NCI-H2081 treated with DMSO at 0.1 percent for 48 hours (cell line): Measurements from ENCODE around the gene SLC26A2.

Experiments
- DNase-seq: peaks from one replicate; lab custom pipeline; 2025; lab: John Stamatoyannopoulos, UW

SLC26A2 gene

GRCh38 chr5:149960272-149961185 lies at the start of gene SLC26A2:
SLC26A2 (plus strand) TSS chr5:149960758; CDS start chr5:149977653, 16,895 bp downstream.
- DNase-seq, result peak; percentile 71

DNA sequence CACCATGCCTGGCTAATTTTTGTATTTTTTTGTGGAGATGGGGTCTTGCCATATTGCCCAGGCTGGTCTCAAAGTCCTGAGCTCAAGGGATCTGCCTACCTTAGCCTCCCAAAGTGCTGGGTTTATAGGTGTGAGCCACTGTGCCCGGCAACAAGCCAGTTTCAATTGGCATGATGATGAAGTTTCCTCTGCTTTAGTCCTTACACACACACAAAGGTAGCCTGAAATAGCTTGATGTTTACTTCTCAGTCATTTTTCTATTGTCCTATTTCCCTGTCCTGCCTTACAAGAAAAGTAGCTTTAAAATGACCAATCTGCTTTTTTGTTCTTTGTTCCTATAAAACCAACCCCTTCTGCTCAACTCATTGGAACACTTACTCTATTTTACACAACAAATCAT lies 49.5 kb upstream of the SLC26A2 start:
- no peak for DNase-seq

DNA sequence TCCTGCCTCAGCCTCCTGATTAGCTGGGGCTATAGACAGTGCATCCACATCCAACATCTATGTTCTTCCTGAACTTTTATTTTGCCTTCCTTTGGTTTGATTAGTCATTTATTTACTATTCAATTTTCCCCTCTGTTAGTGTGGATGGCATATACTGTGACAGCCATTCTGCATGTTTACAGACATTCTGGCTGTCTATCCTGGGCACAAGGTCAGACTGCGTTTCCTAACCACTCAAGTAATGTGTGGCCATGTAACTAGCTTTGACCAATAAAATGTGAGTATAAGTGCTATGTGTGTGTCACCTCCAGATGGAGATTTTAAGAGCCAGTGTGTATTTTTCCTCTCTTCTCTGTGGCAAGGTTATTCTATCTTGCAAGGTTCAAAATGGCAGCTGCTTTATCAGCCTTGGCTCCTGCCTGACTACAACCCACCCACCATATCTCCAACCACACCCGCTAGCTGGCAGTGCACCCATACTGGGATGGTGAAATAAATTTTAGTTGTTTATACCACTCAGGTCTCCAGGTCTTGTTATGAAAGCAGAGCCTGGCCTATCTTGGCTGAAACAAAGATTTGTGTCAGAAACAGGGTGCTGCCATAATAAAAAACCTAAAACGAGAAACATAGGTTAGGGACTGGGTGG lies 48.2 kb upstream of the SLC26A2 start:
- no peak for DNase-seq

- DNase-seq, result no peak
These were observed 46.8 kb upstream of the SLC26A2 start for GRCh38 chr5:149913436-149914419.

DNA sequence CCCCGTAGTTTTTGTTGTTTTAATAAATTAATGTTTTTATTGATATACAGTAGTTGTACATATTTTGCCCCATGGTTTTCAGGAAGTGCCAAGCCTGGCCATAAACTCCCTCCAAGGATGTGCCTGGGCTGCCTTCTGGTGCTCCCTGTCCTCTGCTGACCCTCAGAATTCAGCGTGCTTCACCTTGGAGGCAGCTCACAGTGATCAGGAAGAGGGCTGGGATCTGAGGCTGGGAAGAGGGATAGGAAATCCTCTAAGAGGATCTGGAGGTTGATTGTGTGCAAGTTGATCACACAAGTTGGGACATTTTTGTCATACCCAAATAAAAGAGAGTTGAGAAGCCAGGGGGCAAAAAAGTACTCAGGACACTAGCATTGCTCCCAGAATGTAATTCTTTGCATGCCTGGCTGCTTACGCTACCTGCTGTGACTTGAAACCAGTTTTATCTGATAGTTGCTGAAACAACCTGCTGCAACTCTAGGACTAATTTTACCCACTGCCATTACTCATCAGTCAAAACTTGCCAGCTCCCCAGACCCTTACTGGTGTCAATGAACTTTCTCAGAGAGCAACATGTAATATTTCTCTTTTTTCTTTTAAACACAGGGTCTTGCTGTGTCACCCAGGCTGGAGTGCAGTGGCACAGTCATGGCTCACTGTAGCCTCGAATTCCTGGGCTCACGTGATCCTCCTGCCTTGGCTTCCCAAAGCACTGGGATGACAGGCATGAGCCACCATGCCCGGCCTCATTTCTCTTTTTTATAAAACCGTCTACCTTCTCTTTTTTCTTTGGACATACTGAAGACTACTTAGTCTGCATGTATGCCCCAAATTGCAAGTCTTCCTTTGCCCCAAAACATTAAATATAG lies 44.9 kb upstream of the SLC26A2 start:
- DNase-seq, result no peak

DNA sequence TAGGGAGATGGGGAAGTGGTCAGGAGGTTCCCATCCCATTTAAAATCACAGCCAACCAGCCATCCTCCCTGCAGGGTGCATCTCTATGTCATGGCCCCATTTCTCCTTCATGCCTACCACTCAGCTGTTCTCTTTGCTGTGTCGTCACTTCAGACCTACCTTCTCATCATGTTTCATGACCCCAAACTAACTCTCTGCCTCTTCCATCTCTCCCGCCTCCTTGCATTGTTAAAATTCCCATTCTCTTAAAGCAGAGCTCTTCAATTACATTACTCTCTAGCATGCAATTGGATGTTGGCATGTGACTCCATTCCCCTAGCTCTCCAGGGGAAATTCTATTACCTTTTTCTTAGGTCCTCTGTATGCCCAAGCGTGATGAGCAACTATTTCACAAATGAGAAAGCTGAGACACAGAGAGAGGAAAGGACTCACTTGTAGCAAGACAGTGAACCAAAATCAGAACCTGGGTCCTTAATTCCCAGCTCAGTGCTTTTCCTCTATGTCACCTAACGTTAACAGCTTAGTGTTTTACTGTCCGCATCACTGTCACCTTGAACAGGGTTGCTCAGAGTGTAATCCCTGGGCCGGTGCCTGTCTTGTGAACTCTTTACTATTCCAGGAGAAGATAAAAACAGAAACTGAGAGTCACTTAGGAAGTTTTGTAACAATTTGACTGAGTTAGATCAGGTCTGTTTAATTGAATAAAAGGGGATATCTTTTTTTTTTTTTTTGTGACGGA lies 44.1 kb upstream of the SLC26A2 start:
- DNase-seq, result no peak

GRCh38 chr5:149917073-149917676 lies 43.4 kb upstream of the SLC26A2 start:
- DNase-seq, result no peak

DNA sequence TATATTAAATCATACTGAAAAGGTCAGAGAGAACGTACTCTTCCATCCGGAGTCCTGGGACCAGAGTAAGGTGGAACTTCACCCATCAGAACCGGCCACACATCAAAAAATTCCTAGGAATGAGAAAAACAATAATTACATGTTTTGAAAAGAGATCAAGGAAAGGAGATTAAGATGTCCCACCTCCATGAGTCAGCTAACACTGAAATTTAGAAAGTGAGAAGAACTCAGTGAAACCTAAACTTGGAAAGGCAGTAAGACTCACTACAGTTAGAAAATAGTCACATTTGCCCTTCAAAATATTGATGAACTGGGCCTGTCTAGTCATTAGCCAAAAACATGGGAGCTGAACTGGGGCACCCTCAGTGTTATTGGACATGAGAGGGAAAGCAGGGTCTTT lies 39.0 kb upstream of the SLC26A2 start:
- no peak for DNase-seq

DNA sequence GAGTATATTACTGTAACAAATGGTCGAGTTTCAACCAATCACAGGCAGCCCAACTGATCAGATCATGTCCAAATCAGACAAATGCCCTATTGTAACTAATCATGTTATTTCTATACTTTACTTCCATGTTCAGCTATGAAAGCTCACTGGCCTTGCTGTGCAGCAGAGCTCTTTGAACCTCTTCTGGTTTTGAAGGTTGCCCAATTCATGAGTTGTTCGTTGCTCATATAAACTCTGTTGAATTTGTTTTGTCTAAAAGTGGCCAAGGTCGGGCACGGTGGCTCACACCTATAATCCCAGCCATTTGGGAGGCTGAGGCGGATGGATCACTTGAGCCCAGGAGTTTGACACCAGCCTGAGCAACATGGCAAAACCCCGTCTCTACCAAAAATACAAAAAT lies 37.6 kb upstream of the SLC26A2 start:
- no peak for DNase-seq

DNA sequence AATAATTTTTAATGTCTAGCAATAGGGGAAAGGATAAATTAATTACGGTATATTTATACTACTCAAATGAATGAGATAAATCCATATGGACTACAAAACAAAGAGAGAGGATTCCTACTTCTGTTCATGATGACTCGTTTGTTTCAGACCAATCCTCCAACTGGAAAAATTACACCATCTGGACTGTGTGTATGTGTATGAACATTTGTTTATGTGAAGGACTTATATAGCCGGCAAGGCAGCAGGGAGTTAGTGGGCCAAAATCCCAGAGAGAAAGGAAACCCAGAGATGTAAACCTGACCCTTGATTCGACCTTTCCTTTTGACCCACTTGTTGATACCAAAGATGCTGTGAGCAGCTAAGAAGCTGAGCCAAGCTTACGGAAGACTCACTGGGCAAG lies 36.1 kb upstream of the SLC26A2 start:
- DNase-seq, result no peak

- DNase-seq, result no peak
These were observed 30.4 kb upstream of the SLC26A2 start for GRCh38 chr5:149930043-149930748.

GRCh38 chr5:149930749-149931574 lies 29.6 kb upstream of the SLC26A2 start:
- DNase-seq, result no peak

DNA sequence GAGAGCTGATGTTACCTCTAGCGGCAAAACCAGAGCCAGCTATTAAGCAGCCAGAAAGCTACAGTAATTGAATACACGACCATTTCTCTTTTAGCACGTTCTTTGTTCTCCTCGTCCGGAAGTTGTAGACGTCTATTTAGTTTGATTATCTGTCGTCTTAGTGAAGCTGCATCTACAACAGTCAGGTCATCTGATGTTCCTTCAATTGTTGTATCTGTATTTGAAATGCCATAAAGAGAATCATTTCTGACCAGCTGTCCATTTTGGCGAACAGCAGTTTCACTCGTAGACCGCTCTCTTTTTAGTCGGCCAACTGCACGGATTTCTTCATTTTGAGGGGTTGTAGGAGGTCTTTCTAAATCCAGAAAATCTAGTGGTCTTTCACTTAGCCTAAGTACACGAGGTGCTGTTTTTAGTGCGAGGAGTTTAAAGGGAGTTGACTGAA lies 28.5 kb upstream of the SLC26A2 start:
- peak; percentile 28 for DNase-seq

DNA sequence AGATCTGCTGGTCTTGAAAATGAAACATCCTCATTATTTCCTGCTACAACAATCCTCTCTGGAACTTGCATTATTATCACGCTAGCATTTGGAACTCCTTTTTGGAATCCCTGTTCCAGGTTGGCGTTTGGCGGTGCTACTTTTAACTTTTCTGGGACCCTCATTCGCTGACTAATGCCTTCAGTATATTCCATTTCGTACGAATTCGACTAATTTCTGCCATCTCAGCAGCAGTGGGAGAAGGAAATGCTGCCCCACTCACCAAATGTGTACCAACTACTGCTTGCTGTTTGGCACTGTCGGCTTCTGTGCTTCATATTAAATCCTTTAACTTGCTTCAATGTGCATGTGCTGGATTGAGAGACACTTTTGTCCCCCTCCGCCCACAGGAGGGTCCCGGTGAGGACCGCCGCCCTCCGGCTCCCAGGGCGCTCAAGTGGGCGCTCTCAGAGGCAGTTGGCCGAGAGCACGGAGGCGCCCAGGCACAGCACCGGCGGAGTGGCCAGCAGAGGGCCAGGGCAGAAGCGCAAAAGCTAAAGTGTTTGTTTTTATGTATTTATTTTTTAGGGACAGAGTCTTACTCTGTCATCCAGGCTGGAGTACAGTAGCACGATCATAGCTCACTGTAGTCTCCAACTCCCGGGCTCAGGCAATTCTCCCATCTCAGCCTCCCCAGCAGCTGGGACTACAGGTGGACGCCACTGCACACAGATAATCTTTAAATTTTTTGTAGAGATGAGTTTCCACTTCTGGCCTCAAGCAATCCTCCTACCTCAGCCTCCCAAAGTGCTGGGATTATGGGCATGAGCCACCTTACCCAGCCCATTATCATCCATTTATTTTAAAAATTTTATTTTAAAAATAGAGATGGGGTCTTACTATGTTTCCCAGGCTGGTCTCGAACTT lies 27.9 kb upstream of the SLC26A2 start:
- no peak for DNase-seq

DNA sequence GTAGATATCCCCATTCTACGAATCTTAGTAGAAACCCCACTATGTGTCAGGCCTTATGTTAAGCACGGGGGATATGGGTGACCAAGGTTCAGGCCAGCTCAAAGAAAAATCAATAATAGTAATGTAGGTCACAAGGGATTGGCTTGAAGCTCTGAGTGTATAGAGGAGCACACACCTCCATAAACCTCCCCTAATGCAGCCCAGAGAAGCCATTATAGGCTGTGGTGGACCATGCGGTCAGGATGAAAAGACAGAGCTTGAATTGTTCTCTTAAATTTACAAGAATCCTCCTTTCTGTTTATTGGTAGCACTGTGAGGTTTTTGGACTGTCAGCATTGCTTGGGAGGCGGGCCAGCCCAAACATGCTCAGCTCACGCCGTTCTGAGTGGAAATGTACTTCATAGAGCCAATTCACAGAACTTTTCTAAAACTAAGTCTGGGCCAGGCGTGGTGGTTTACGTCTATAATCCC lies 25.1 kb upstream of the SLC26A2 start:
- DNase-seq, result no peak

GRCh38 chr5:149936044-149936699 lies 24.4 kb upstream of the SLC26A2 start:
- DNase-seq, result no peak

DNA sequence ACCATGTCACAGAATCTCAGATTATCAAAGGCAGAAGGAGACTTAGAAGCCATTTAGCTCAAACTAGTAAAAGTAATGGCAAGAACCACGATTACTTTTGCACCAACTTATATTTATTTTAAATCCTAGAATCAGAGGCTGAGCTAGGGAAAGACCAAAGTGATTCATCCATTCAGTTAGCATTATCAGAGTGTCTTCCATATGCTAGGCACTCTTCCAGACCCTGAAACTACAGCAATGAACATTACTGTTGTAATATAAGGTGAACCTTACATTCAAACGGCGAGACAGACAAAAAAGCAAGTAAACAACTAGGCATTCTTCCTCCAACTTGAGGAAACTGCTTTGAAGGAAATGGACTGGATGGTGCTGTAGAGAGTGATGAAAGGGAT lies 23.9 kb upstream of the SLC26A2 start:
- no peak for DNase-seq
